Measurements from ENCODE around the gene KLK6. TPM values are rescaled to one million over a fixed set of nuclear protein-coding genes. Genes with fewer than 3 reads are reported as not detected.
"Not testable (repeated sequence)": the region's sequence is repeated elsewhere in the genome, so short reads cannot be mapped to it uniquely, and the experiment has no call there.

Gene KLK6
- polyA plus RNA-seq, 1 of the 3 experiments (the other 2 are of a cell fraction): not detected

GRCh38 chr19:50974702-50975556, 5.5 kb upstream of the KLK6 start (continued):
- no peak for TF ChIP-seq RFX5 (IDR thresholded peaks at IDR 0.05; ENCODE audit: low read length)
- no peak for TF ChIP-seq ELF1 (IDR thresholded peaks at IDR 0.05)
- no peak for TF ChIP-seq FOXJ3 (CRISPR knock-in tag; IDR thresholded peaks at IDR 0.05)
- no peak for TF ChIP-seq SIN3A (IDR thresholded peaks at IDR 0.05; ENCODE audit: borderline replicate concordance, low read depth, low read length)
- TF ChIP-seq MXI1 (IDR thresholded peaks at IDR 0.05; ENCODE audit: low read depth, low read length): no peak

- H3F3A ChIP-seq (replicated peaks; ENCODE audit: insufficient read depth): no peaks in the 10 kb centered on the region
- H3K4me3 ChIP-seq (ENCODE audit: low read depth in 2 of 2, low read length in 1 of 2): no peak overlapping the region
- no peak overlapping the region for H3K27ac ChIP-seq (ENCODE audit: low read depth in 2 of 2, low read length in 1 of 2)
- no peaks in the 10 kb centered on the region for H3K79me2 ChIP-seq (ENCODE audit: insufficient read depth)
- H4K20me1 ChIP-seq (ENCODE audit: insufficient read depth): no peaks in the 10 kb centered on the region
- H3K9me2 ChIP-seq: no peaks in the 10 kb centered on the region
- H3K9ac ChIP-seq: no peak overlapping the region
- TF ChIP-seq IRF3 (IDR thresholded peaks at IDR 0.05; ENCODE audit: low read depth, low read length): no peak
- TF ChIP-seq USF2 (IDR thresholded peaks at IDR 0.05; ENCODE audit: borderline replicate concordance, low read depth, low read length): no peak
- TF ChIP-seq EZH2phosphoT487 (IDR thresholded peaks at IDR 0.05; ENCODE audit: borderline replicate concordance, low read depth): no peak
- no peak for TF ChIP-seq POLR2AphosphoS5 (IDR thresholded peaks at IDR 0.05; ENCODE audit: low read depth, low read length)
- no peak for TF ChIP-seq USF1 (IDR thresholded peaks at IDR 0.05; ENCODE audit: borderline replicate concordance, low read depth)
- no peak for TF ChIP-seq MXI1 (IDR thresholded peaks at IDR 0.05; ENCODE audit: low read depth, low read length)
- TF ChIP-seq ZBTB33 (IDR thresholded peaks at IDR 0.05; ENCODE audit: borderline replicate concordance, low read depth): no peak
- no peak for TF ChIP-seq SIN3A (IDR thresholded peaks at IDR 0.05; ENCODE audit: borderline replicate concordance, low read depth, low read length)
- TF ChIP-seq FOXM1 (IDR thresholded peaks at IDR 0.05; ENCODE audit: low read depth): no peak
- TF ChIP-seq FOXJ3 (CRISPR knock-in tag; IDR thresholded peaks at IDR 0.05): no peak
- no peak for TF ChIP-seq SMC3 (IDR thresholded peaks at IDR 0.05; ENCODE audit: low read depth, low read length)
- TF ChIP-seq CHD2 (IDR thresholded peaks at IDR 0.05; ENCODE audit: low read length, partially characterized antibody): no peak
- TF ChIP-seq ELF1 (IDR thresholded peaks at IDR 0.05): no peak
- TF ChIP-seq MAX (IDR thresholded peaks at IDR 0.05; ENCODE audit: low read depth): no peak
- no peak for TF ChIP-seq RXRA (IDR thresholded peaks at IDR 0.05; ENCODE audit: borderline replicate concordance, low read depth)
- TF ChIP-seq GATA2 (CRISPR knock-in tag; IDR thresholded peaks at IDR 0.05): no peak
- TF ChIP-seq EP300 (IDR thresholded peaks at IDR 0.05; ENCODE audit: borderline replicate concordance in 1 of 2, low read depth in 1 of 2, low read length in 1 of 2): no peak
- no peaks in the 10 kb centered on the region for H3K4me1 ChIP-seq (ENCODE audit: control insufficient read depth in 1 of 2, insufficient read depth in 2 of 2, low read depth in 1 of 2, low read length in 1 of 2)
- no peaks in the 10 kb centered on the region for H3K36me3 ChIP-seq (replicated peaks in 1 of 2; ENCODE audit: control insufficient read depth in 1 of 2, insufficient read depth in 2 of 2, low read length in 1 of 2)
- no peak overlapping the region for H2AFZ ChIP-seq (ENCODE audit: low read depth)
- peaks cover 34% of the 10 kb centered on the region for H3K27me3 ChIP-seq (ENCODE audit: insufficient read depth)
- POLR2A ChIA-PET: no interaction called here
- H3K9me3 ChIP-seq: no peaks in the 10 kb centered on the region
- no peak for DNase-seq
- WGBS (ENCODE audit: low lambda C conversion rate): 2% methylated on average over 9 of the region's 9 CpGs
- CTCF ChIA-PET: interaction anchor here (0.5 to 0.8 kb wide), 2 partner anchors 48 to 684 kb away, joined by 3 to 5 read pairs; no protein-coding TSS in a partner anchor
- no peak overlapping the region for H3K4me2 ChIP-seq
These were observed 3.5 kb upstream of the KLK6 start for GRCh38 chr19:50972795-50973376.

GRCh38 chr19:50969810-50970209, 419 bp upstream of the KLK6 start:
- H3K27ac ChIP-seq (ENCODE audit: low read depth in 2 of 2, low read length in 1 of 2); H3K79me2 ChIP-seq (ENCODE audit: insufficient read depth); CTCF ChIA-PET; H3K9ac ChIP-seq; H3K4me2 ChIP-seq; H3K4me1 ChIP-seq (ENCODE audit: control insufficient read depth in 1 of 2, insufficient read depth in 2 of 2, low read depth in 1 of 2, low read length in 1 of 2); H4K20me1 ChIP-seq (ENCODE audit: insufficient read depth); POLR2A ChIA-PET; H3K36me3 ChIP-seq (replicated peaks in 1 of 2; ENCODE audit: control insufficient read depth in 1 of 2, insufficient read depth in 2 of 2, low read length in 1 of 2); H2AFZ ChIP-seq (ENCODE audit: low read depth); H3K9me3 ChIP-seq; H3K9me2 ChIP-seq; H3K4me3 ChIP-seq (ENCODE audit: low read depth in 2 of 2, low read length in 1 of 2); DNase-seq; H3F3A ChIP-seq (replicated peaks; ENCODE audit: insufficient read depth): not testable (repeated sequence)
- 17% methylated on average over 3 of the region's 3 CpGs for WGBS (ENCODE audit: low lambda C conversion rate)
- peaks cover 55% of the 10 kb centered on the region for H3K27me3 ChIP-seq (ENCODE audit: insufficient read depth)

All from SK-N-SH (cell line).